Liver (tissue), 9 donors: ENCODE measurements around the gene OAS2. TPM values are rescaled to one million over a fixed set of nuclear protein-coding genes. Genes with fewer than 3 reads are reported as not detected.

Experiments
- DNase-seq: peaks from one replicate; pipeline ENCODE4 v3.0.0-alpha.2; 2017; ENCODE audit warnings: low spot score
- H3K27ac ChIP-seq, 2 donors: one replicate each; pipeline ENCODE4 v1.7.0; 2013; ENCODE audit warnings: inconsistent platforms in 2 of 2, low read length in 2 of 2, control low read depth in 1 of 2, low read depth in 1 of 2, mild to moderate bottlenecking in 1 of 2
- H3K27me3 ChIP-seq, 4 donors: one replicate each; pipeline versions ENCODE4 v1.6.1 to v1.7.0; 2013; ENCODE audit warnings: low read length in 3 of 4, inconsistent platforms in 1 of 4, mild to moderate bottlenecking in 1 of 4, moderate library complexity in 1 of 4; ENCODE audit not compliant: control insufficient read depth in 4 of 4, insufficient read depth in 4 of 4
- H3K36me3 ChIP-seq, 4 donors: one replicate each; pipeline versions ENCODE4 v1.6.1 to v1.7.0; 2013; ENCODE audit warnings: low read length in 3 of 4, mild to moderate bottlenecking in 3 of 4, low read depth in 1 of 4, moderate library complexity in 1 of 4; ENCODE audit not compliant: control insufficient read depth in 4 of 4, insufficient read depth in 3 of 4
- H3K4me1 ChIP-seq, 4 donors: one replicate each; pipeline versions ENCODE4 v1.6.1 to v1.7.0; 2013; ENCODE audit warnings: low read length in 3 of 4, mild to moderate bottlenecking in 3 of 4, moderate library complexity in 1 of 4; ENCODE audit not compliant: control insufficient read depth in 4 of 4, insufficient read depth in 4 of 4
- H3K4me3 ChIP-seq, 3 donors: one replicate each; pipeline versions ENCODE4 v1.6.1 to v1.7.0; 2013; ENCODE audit warnings: low read length in 3 of 3, control low read depth in 1 of 3, low read depth in 1 of 3, mild to moderate bottlenecking in 1 of 3
- H3K9ac ChIP-seq, 2 donors: one replicate each; pipeline ENCODE4 v1.7.0; 2013; ENCODE audit warnings: low read length in 2 of 2, mild to moderate bottlenecking in 2 of 2, moderate library complexity in 2 of 2, control low read depth in 1 of 2, low read depth in 1 of 2
- H3K9me3 ChIP-seq, 4 donors: one replicate each; pipeline versions ENCODE4 v1.6.1 to v1.7.0; 2013; ENCODE audit warnings: low read length in 3 of 4; ENCODE audit not compliant: control insufficient read depth in 4 of 4
- CTCF ChIP-seq: fragments of 150-350 bp; IDR thresholded peaks from 2 replicates; pipeline ENCODE4 v1.5.1; 2017; ENCODE audit warnings: improper control_type of control experiment, low read depth, low read length; ENCODE audit not compliant: missing input control
- EGR1 ChIP-seq, 2 donors: IDR thresholded peaks; 2 replicates each; pipeline ENCODE4 v1.6.1; 2016 to 2018; ENCODE audit warnings: antibody characterized with exemption in 2 of 2, low read depth in 2 of 2
- FOXA1 ChIP-seq: IDR thresholded peaks from 2 replicates; pipeline ENCODE4 v1.6.1; 2016; ENCODE audit warnings: antibody characterized with exemption
- FOXA2 ChIP-seq: IDR thresholded peaks from 2 replicates; pipeline ENCODE4 v1.6.1; 2016; ENCODE audit warnings: antibody characterized with exemption
- GABPA ChIP-seq, 2 donors: IDR thresholded peaks in 1 of 2; conservative IDR thresholded peaks in 1 of 2; 2 replicates each; pipeline ENCODE4 v1.6.1; 2016; ENCODE audit warnings: antibody characterized with exemption in 2 of 2, mild to moderate bottlenecking in 1 of 2, moderate library complexity in 1 of 2
- HNF4A ChIP-seq, 2 donors: conservative IDR thresholded peaks; 2 replicates each; pipeline ENCODE4 v1.6.1; 2016; ENCODE audit warnings: antibody characterized with exemption in 2 of 2, mild to moderate bottlenecking in 2 of 2
- HNF4G ChIP-seq: IDR thresholded peaks from 2 replicates; pipeline ENCODE4 v1.6.1; 2016; ENCODE audit warnings: antibody characterized with exemption
- JUND ChIP-seq, 2 donors: IDR thresholded peaks; 2 replicates each; pipeline ENCODE4 v1.6.1; 2016; ENCODE audit warnings: antibody characterized with exemption in 2 of 2
- MAX ChIP-seq: IDR thresholded peaks from 2 replicates; pipeline ENCODE4 v1.6.1; 2016; ENCODE audit warnings: antibody characterized with exemption
- RAD21 ChIP-seq, 2 donors: IDR thresholded peaks; 2 replicates each; pipeline ENCODE4 v1.6.1; 2016; ENCODE audit warnings: antibody characterized with exemption in 2 of 2, mild to moderate bottlenecking in 2 of 2
- REST ChIP-seq: IDR thresholded peaks from 2 replicates; pipeline ENCODE4 v1.6.1; 2016; ENCODE audit warnings: antibody characterized with exemption, mild to moderate bottlenecking
- RXRA ChIP-seq, 2 donors: IDR thresholded peaks; 2 replicates each; pipeline ENCODE4 v1.6.1; 2017 to 2018; ENCODE audit warnings: antibody characterized with exemption in 2 of 2, mild to moderate bottlenecking in 1 of 2
- SP1 ChIP-seq: IDR thresholded peaks from 2 replicates; pipeline ENCODE4 v1.6.1; 2018; ENCODE audit warnings: antibody characterized with exemption, mild to moderate bottlenecking
- ZBTB33 ChIP-seq: IDR thresholded peaks from 2 replicates; pipeline ENCODE4 v1.6.1; 2016; ENCODE audit warnings: antibody characterized with exemption
- WGBS: extraction: QIAGEN DNeasy Blood & Tissue Kit; methylation state at CpG from one replicate; pipeline ENCODE4 v1.1.7; 2013; 5-methylcytosine and 5-hydroxymethylcytosine counted together
- polyA plus RNA-seq, 2 donors: library from polyadenylated mRNA; stranded (reverse) in 1 of 2; unstranded in 1 of 2; fragments of 200-250 nt in 1 of 2; fragments of >200 nt in 1 of 2; fragmentation: Nextera tagmentation in 1 of 2; extraction: Ambion mirVana in 1 of 2; gene quantifications; one replicate each; pipeline versions ENCODE4 v1.2.1 to v1.2.3, GENCODE V29; 2013 to 2015
- total RNA-seq, 2 donors: library from RNA; depleted of rRNA; stranded (reverse); fragments of >200 nt; gene quantifications; one replicate each; pipeline ENCODE4 v1.2.3, GENCODE V29; 2014
- donor health status: healthy.
- donor health status: healthy.
- donor health status: healthy.
- donor health status: healthy.
- donor health status: healthy.

The OAS2 gene
- total and polyA plus RNA-seq, 4 donors, result 3.3 to 9.4 (median 6.9) TPM

- TF ChIP-seq RAD21 (IDR thresholded peaks at IDR 0.05), result peak in 1 of 2 donors; percentile 28
- TF ChIP-seq ZBTB33, result no peak
- no peak overlapping the region for H3K27ac ChIP-seq
- no peak overlapping the region for H3K4me3 ChIP-seq
- H3K9me3 ChIP-seq, result no peaks in the 10 kb centered on the region
- H3K36me3 ChIP-seq, result no peaks in the 10 kb centered on the region
- no peaks in the 10 kb centered on the region for H3K27me3 ChIP-seq
- peaks cover 3 to 9% (median 6%) of the 10 kb centered on the region in 4 donors for H3K4me1 ChIP-seq
- 96% methylated on average over 1 of the region's 1 CpG for WGBS
- no peak for DNase-seq
- H3K9ac ChIP-seq, result no peak overlapping the region
Measured at GRCh38 chr12:112928978-112929377, 49.3 kb upstream of the OAS2 start.

GRCh38 chr12:112929715-112930114, 48.6 kb upstream of the OAS2 start:
- no peak for TF ChIP-seq HNF4A (conservative IDR thresholded peaks at IDR 0.05)
- no peak for TF ChIP-seq RXRA (IDR thresholded peaks at IDR 0.05)
- Histone ChIP-seq H3K4me1 (peaks cover 2 to 5% (median 5%) of the 10 kb centered on the region in 4 donors), H3K36me3 (no peaks in the 10 kb centered on the region), H3K27me3 (no peaks in the 10 kb centered on the region), H3K9me3 (no peaks in the 10 kb centered on the region), H3K27ac (no peak overlapping the region), H3K4me3 (no peak overlapping the region), H3K9ac (no peak overlapping the region)
- no peak for DNase-seq
- WGBS, result 96% methylated on average over 3 of the region's 3 CpGs

GRCh38 chr12:112930350-112930749, 48.0 kb upstream of the OAS2 start:
- H3K4me3 ChIP-seq, result no peak overlapping the region
- no peaks in the 10 kb centered on the region for H3K36me3 ChIP-seq
- TF ChIP-seq FOXA1 (no peak), SP1 (no peak), HNF4G (no peak), HNF4A (conservative IDR thresholded peaks at IDR 0.05) (no peak), GABPA (IDR thresholded peaks at IDR 0.05 in 1 of 2, conservative IDR thresholded peaks at IDR 0.05 in 1 of 2) (no peak), MAX (no peak), EGR1 (IDR thresholded peaks at IDR 0.05; ENCODE audit: low read depth in 2 of 2) (no peak), RAD21 (IDR thresholded peaks at IDR 0.05) (no peak), FOXA2 (no peak), REST (no peak), CTCF (no peak), JUND (IDR thresholded peaks at IDR 0.05) (no peak), ZBTB33 (no peak), RXRA (IDR thresholded peaks at IDR 0.05) (no peak)
- 97% methylated on average over 2 of the region's 2 CpGs for WGBS
- no peak for DNase-seq
- no peaks in the 10 kb centered on the region for H3K9me3 ChIP-seq
- H3K4me1 ChIP-seq, result peaks cover under 1 to 3% (median under 1%) of the 10 kb centered on the region in 4 donors
- H3K27ac ChIP-seq, result no peak overlapping the region
- no peak overlapping the region for H3K9ac ChIP-seq
- no peaks in the 10 kb centered on the region for H3K27me3 ChIP-seq
